GM12891 (cell line): Measurements from ENCODE around the gene CCDC85A.

Experiments used
- POLR2A ChIP-seq: IDR thresholded peaks from 2 replicates; pipeline ENCODE4 v1.6.1; 2011; ENCODE audit warnings: low read depth, low read length, control low read depth
- POLR2AphosphoS5 ChIP-seq: IDR thresholded peaks from 2 replicates; pipeline ENCODE4 v1.6.1; 2011; ENCODE audit warnings: low read depth, low read length, control low read depth
- POU2F2 ChIP-seq: IDR thresholded peaks from 2 replicates; pipeline ENCODE4 v1.6.1; 2011; ENCODE audit warnings: low read depth, mild to moderate bottlenecking, control low read depth, low read length, moderate library complexity
- TAF1 ChIP-seq: IDR thresholded peaks from 2 replicates; pipeline ENCODE4 v1.6.1; 2011; ENCODE audit warnings: low read depth, low read length, control low read depth

DNA sequence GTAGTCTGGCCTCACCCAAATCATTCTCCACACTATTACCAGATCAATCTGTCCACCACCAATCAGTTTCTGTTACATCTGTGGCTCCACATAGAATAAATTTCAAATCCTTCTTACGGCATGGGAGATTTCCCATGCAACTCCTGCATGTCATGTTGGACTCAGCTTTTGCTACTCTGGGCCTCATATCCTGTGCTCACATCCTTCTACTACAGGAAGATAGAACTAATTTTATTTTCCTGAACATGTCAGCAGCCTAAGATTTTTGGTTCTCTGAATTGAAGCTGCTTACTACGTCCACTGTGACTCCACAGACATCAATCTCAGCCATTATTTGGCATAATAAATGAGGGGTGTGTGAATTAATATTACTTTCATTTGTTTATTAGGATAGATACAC is 181.1 kb downstream of the CCDC85A start:
- TF ChIP-seq POLR2A: no peak
- no peak for TF ChIP-seq POU2F2
- TF ChIP-seq POLR2AphosphoS5: no peak
- no peak for TF ChIP-seq TAF1
